GM19043 (cell line): ENCODE measurements around the gene HSPG2.
"Not testable (repeated sequence)": the region's sequence is repeated elsewhere in the genome, so short reads cannot be mapped to it uniquely, and the experiment has no call there.

Experiments
- ATAC-seq: cut with Tn5 transposase; IDR thresholded peaks from one replicate; pipeline ENCODE4 v1.9.1; 2021; ENCODE audit warnings: low read depth; ENCODE audit not compliant: unreplicated experiment

Gene HSPG2

GRCh38 chr1:21831454-21831970 is 105.6 kb downstream of the HSPG2 start:
- no peak for ATAC-seq

- ATAC-seq, result no peak
These were observed 106.2 kb downstream of the HSPG2 start for GRCh38 chr1:21830792-21831453.

GRCh38 chr1:21829294-21829693 is 107.8 kb downstream of the HSPG2 start:
- no peak for ATAC-seq

GRCh38 chr1:21828506-21829210 is 108.5 kb downstream of the HSPG2 start:
- ATAC-seq, result no peak

- no peak for ATAC-seq
These were observed 109.0 kb downstream of the HSPG2 start for GRCh38 chr1:21828075-21828474.

GRCh38 chr1:21827141-21827679 is 109.9 kb downstream of the HSPG2 start:
- ATAC-seq, result no peak

GRCh38 chr1:21826694-21827093 is 110.4 kb downstream of the HSPG2 start:
- not testable (repeated sequence) for ATAC-seq

GRCh38 chr1:21825393-21825792 is 111.7 kb downstream of the HSPG2 start:
- ATAC-seq, result no peak

- no peak for ATAC-seq
These were observed 112.2 kb downstream of the HSPG2 start for GRCh38 chr1:21824926-21825325.

GRCh38 chr1:21823980-21824702 is 113.0 kb downstream of the HSPG2 start:
- ATAC-seq, result no peak

GRCh38 chr1:21823206-21823979 is 113.7 kb downstream of the HSPG2 start:
- ATAC-seq, result no peak

GRCh38 chr1:21822349-21822748 is 114.8 kb downstream of the HSPG2 start:
- ATAC-seq, result no peak

GRCh38 chr1:21821385-21822019 is 115.6 kb downstream of the HSPG2 start:
- no peak for ATAC-seq

GRCh38 chr1:21820597-21821232 is 116.4 kb downstream of the HSPG2 start:
- ATAC-seq, result no peak

GRCh38 chr1:21818656-21819055 is 118.5 kb downstream of the HSPG2 start:
- ATAC-seq, result no peak

GRCh38 chr1:21816602-21817302 is 120.4 kb downstream of the HSPG2 start:
- no peak for ATAC-seq

- no peak for ATAC-seq
These were observed 121.3 kb downstream of the HSPG2 start for GRCh38 chr1:21815724-21816321.

- no peak for ATAC-seq
These were observed 122.0 kb downstream of the HSPG2 start for GRCh38 chr1:21814981-21815582.
